ENCODE data around the gene GSK3B. TPM values are rescaled to one million over a fixed set of nuclear protein-coding genes. Genes with fewer than 3 reads are reported as not detected.

The GSK3B gene
- total RNA-seq, 1 experiment from 2014 or later = 56.5 TPM

GRCh38 chr3:119817071-119817470, 277.2 kb downstream of the GSK3B start:
- no peak overlapping the region for H4K8ac ChIP-seq (replicated peaks; ENCODE audit: insufficient read length, low read depth, low read length)
- H3K4ac ChIP-seq (ENCODE audit: low read depth, low read length) = no peak overlapping the region
- H3K23ac ChIP-seq (ENCODE audit: insufficient read length, low read depth, low read length) = no peak overlapping the region
- no peak overlapping the region for H4K91ac ChIP-seq (ENCODE audit: insufficient read length, low read depth, low read length)
- H2BK12ac ChIP-seq (ENCODE audit: insufficient read length, low read depth, low read length) = no peak overlapping the region
- H2AFZ ChIP-seq (ENCODE audit: low read length) = no peak overlapping the region
- no peaks in the 10 kb centered on the region for H3K79me2 ChIP-seq (ENCODE audit: insufficient read depth, low read length)
- no peak overlapping the region for H2BK20ac ChIP-seq (ENCODE audit: low read depth, low read length, poor library complexity, severe bottlenecking)
- DNase-seq = no peak
- TF ChIP-seq CTCF (conservative IDR thresholded peaks at IDR 0.05) = no peak
- no peak overlapping the region for H3K9ac ChIP-seq (ENCODE audit: extremely low read depth, insufficient read length, low read length)
- H3T11ph ChIP-seq (ENCODE audit: low read length) = no peak overlapping the region
- no peak overlapping the region for H3K14ac ChIP-seq (ENCODE audit: insufficient read depth, low read length)
- no peak overlapping the region for H2BK15ac ChIP-seq (ENCODE audit: low read depth, low read length)
- H2BK5ac ChIP-seq (ENCODE audit: insufficient read length, low read length) = no peak overlapping the region
- H3K27me3 Mint-ChIP-seq (ENCODE audit: low read depth) = no peaks in the 10 kb centered on the region; the same call in 1 of the 2 replicates
- no peak overlapping the region for H2BK120ac ChIP-seq (ENCODE audit: low read depth, low read length, poor library complexity, severe bottlenecking)
- no peak overlapping the region for H3K27ac Mint-ChIP-seq
- H3K9me3 ChIP-seq (ENCODE audit: control insufficient read depth, low read depth, low read length) = no peaks in the 10 kb centered on the region
- H3K4me1 Mint-ChIP-seq = peaks cover 4 to 7% of the 10 kb centered on the region in 2 experiments; a peak in 3 of 4 replicates
- no peak overlapping the region for H3K4me2 ChIP-seq (ENCODE audit: insufficient read depth, insufficient read length, low read length)
- H3K18ac ChIP-seq (ENCODE audit: insufficient read length, low read depth, low read length) = no peak overlapping the region
- no peak overlapping the region for H3K27ac ChIP-seq (ENCODE audit: insufficient read length, low read depth, low read length)
- H3K4me3 Mint-ChIP-seq = no peak overlapping the region
- H2AK5ac ChIP-seq (ENCODE audit: insufficient read length, low read length) = no peak overlapping the region
- H3K79me1 ChIP-seq (ENCODE audit: insufficient read depth, low read depth, low read length, poor library complexity, severe bottlenecking) = no peaks in the 10 kb centered on the region
- H3K4me1 ChIP-seq (ENCODE audit: insufficient read depth, low read length) = no peaks in the 10 kb centered on the region
- 0 out of 2 replicates have a peak, but pooled peaks cover 3% of the 10 kb centered on the region for H3K27me3 ChIP-seq (ENCODE audit: insufficient read depth, low read length)
- no peaks in the 10 kb centered on the region; a peak in 1 of 7 replicates for H3K36me3 Mint-ChIP-seq (ENCODE audit: insufficient read depth in 1 of 3, low read depth in 3 of 3)
- WGBS (ENCODE audit: extremely low coverage, insufficient read length, low lambda C conversion rate) = no CpG with 5 or more reads among the region's 12 CpGs
- H3K23me2 ChIP-seq (ENCODE audit: insufficient read length, low read depth, low read length, poor library complexity, severe bottlenecking) = no peaks in the 10 kb centered on the region
- no peak overlapping the region for H3K56ac ChIP-seq (ENCODE audit: insufficient read length, low read depth, low read length)
- H4K20me1 ChIP-seq (ENCODE audit: control insufficient read depth, insufficient read depth, insufficient read length) = peaks cover 2% of the 10 kb centered on the region
- no peaks in the 10 kb centered on the region for H3K9me3 Mint-ChIP-seq
- H4K5ac ChIP-seq (ENCODE audit: insufficient read length, low read depth, low read length) = no peak overlapping the region
